ENCODE data around the gene TRHDE. TPM values are rescaled to one million over a fixed set of nuclear protein-coding genes. Genes with fewer than 3 reads are reported as not detected.

The TRHDE gene
- total and polyA plus RNA-seq, 9 of the 15 experiments (the other 6 are each of a cell fraction or from before 2014, with no cell fraction given): 0.03 to 0.29 (median 0.09) TPM

- no peak for TF ChIP-seq SFPQ (IDR thresholded peaks at IDR 0.05; ENCODE audit: low read depth, low read length)
These were observed 213.0 kb downstream of the TRHDE start (continued) for GRCh38 chr12:72485017-72485701.

- ChIA-PET POLR2A (no interaction called here), CTCF (ENCODE audit: low intra/inter-chr PET ratio) (no interaction called here)
- Histone ChIP-seq H4K20me1 (replicated peaks; ENCODE audit: control insufficient read depth, insufficient read depth, low read length) (no peaks in the 10 kb centered on the region), H3K27ac (ENCODE audit: extremely low read depth, low read depth, low read length) (no peak overlapping the region), H3K36me3 (ENCODE audit: control insufficient read depth, insufficient read depth, low read length) (no peaks in the 10 kb centered on the region), H3K9ac (ENCODE audit: insufficient read depth in 1 of 2, low read depth in 2 of 2, low read length in 2 of 2) (no peak overlapping the region), H3K4me1 (replicated peaks in 1 of 2; ENCODE audit: control insufficient read depth in 2 of 2, insufficient read depth in 2 of 2, low read length in 2 of 2) (no peaks in the 10 kb centered on the region), H3K4me3 (no peak overlapping the region), H3K9me1 (ENCODE audit: control insufficient read depth, insufficient read depth, low read length) (no peaks in the 10 kb centered on the region), H3K27me3 (ENCODE audit: control insufficient read depth in 2 of 2, insufficient read depth in 2 of 2, low read length in 2 of 2) (no peaks in the 10 kb centered on the region), H2AFZ (ENCODE audit: low read depth, low read length) (no peak overlapping the region), H3K79me2 (ENCODE audit: control insufficient read depth, insufficient read depth, low read length) (no peaks in the 10 kb centered on the region), H3K4me2 (ENCODE audit: insufficient read depth, low read length) (no peak overlapping the region), H3K9me3 (replicated peaks; ENCODE audit: control insufficient read depth, insufficient read depth, low read depth, low read length) (no peaks in the 10 kb centered on the region; the same call in 1 of the 2 replicates)
- no peak for FAIRE-seq
- intact Hi-C loops (cut with micrococcal nuclease) (no loop called here), in situ Hi-C loops (cut with MboI) (no loop called here)
- WGBS (ENCODE audit: insufficient coverage, low coverage, missing lambda C conversion rate): 8% methylated on average over 4 of the region's 4 CpGs
- BruUV-seq (replicated peaks): no TSS peak
- no peak for DNase-seq (ENCODE audit: extremely low read depth in 1 of 4, low spot score in 3 of 4)
- no peak for ATAC-seq
- TF ChIP-seq MBD2 (IDR thresholded peaks at IDR 0.05; ENCODE audit: borderline replicate concordance, low read depth) (no peak), NFIC (IDR thresholded peaks at IDR 0.05) (no peak), BRF2 (IDR thresholded peaks at IDR 0.05; ENCODE audit: borderline replicate concordance, insufficient read depth, insufficient read length) (no peak), HNRNPUL1 (IDR thresholded peaks at IDR 0.05; ENCODE audit: low read length) (no peak), ZNF253 (CRISPR knock-in tag; conservative IDR thresholded peaks at IDR 0.05) (no peak), ZHX1 (conservative IDR thresholded peaks at IDR 0.05; ENCODE audit: low read length) (no peak), THRB (CRISPR knock-in tag; conservative IDR thresholded peaks at IDR 0.05) (no peak), ASH1L (IDR thresholded peaks at IDR 0.05; ENCODE audit: borderline replicate concordance, low read depth, partially characterized antibody) (no peak), ARHGAP35 (IDR thresholded peaks at IDR 0.05; ENCODE audit: partially characterized antibody) (no peak), YY1 (IDR thresholded peaks at IDR 0.05; ENCODE audit: borderline replicate concordance in 1 of 3, control insufficient read depth in 1 of 3, extremely low read depth in 1 of 3, insufficient read depth in 3 of 3, insufficient read length in 1 of 3, insufficient replicate concordance in 2 of 3, low read depth in 1 of 3, low read length in 2 of 3) (no peak), PHF21A (IDR thresholded peaks at IDR 0.05; ENCODE audit: borderline replicate concordance, low read depth) (no peak), DPF2 (IDR thresholded peaks at IDR 0.05) (no peak)
These were observed 219.3 kb downstream of the TRHDE start for GRCh38 chr12:72491426-72491825.
